ENCODE measurements around the gene EBP. TPM values are rescaled to one million over a fixed set of nuclear protein-coding genes. Genes with fewer than 3 reads are reported as not detected.
A peak's percentile ranks its signal among the peaks of the same experiment; 100 is the strongest.

The EBP gene
- total RNA-seq, 2 experiments from 2014 or later: 38.1 to 41.1 TPM

DNA sequence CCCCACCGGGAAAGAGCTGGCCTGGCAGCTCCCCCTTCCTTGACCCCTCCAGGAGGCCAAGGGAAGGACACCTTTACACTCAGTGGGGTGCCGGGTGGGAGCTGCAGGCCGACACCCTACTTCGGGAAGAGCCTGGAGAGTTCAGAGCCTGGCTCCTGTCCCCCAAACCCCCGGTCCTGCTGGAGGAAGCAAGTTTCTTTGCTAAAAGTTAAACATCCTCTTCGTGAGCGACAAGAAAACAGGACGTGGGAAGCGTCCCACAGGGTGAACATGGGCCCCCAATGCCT, 48.0 kb upstream of the EBP start:
- Histone ChIP-seq H3K27me3 (ENCODE audit: control insufficient read depth in 1 of 2, insufficient read depth in 2 of 2, low read length in 2 of 2) (no peaks in the 10 kb centered on the region), H3K27ac (ENCODE audit: low read depth in 1 of 2, low read length in 2 of 2) (no peak overlapping the region), H3K9me3 (ENCODE audit: control insufficient read depth in 1 of 2, insufficient read depth in 1 of 2, low read length in 2 of 2) (no peaks in the 10 kb centered on the region), H3K4me1 (ENCODE audit: insufficient read depth, low read length) (peaks cover 35% of the 10 kb centered on the region), H3K4me3 (ENCODE audit: low read length) (no peak overlapping the region), H3K36me3 (ENCODE audit: insufficient read depth, low read length) (peaks cover 5% of the 10 kb centered on the region)
- no peaks in the 10 kb centered on the region for H3K27me3 Mint-ChIP-seq
- TF ChIP-seq CTCF (IDR thresholded peaks at IDR 0.05): no peak
- intact Hi-C loops (cut with DNase I, micrococcal nuclease): loop anchor here in 1 of 2 experiments (10.0 kb wide), 2 partner anchors 101 to 819 kb away; partner anchors contain the start of genes ELK1, RBM3 and UXT
- POLR2A ChIA-PET: interaction anchor here (1.7 to 3.0 kb wide), 2 partner anchors 66 to 101 kb away, joined by 6 to 13 read pairs; partner anchors contain the start of genes RBM3 and TBC1D25
- H3K4me1 Mint-ChIP-seq (ENCODE audit: low read depth): peaks cover 37% of the 10 kb centered on the region
- ATAC-seq (ENCODE audit: poor library complexity): no peak
- no peaks in the 10 kb centered on the region for H3K9me3 Mint-ChIP-seq
- peaks cover 14% of the 10 kb centered on the region for H3K36me3 Mint-ChIP-seq (ENCODE audit: low read depth)
- no peak overlapping the region for H3K4me3 Mint-ChIP-seq
- CTCF ChIA-PET: no interaction called here
- H3K27ac Mint-ChIP-seq: no peak overlapping the region
- DNase-seq: no peak

GRCh38 chrX:48474127-48474526, 47.5 kb upstream of the EBP start:
- ATAC-seq (ENCODE audit: poor library complexity) (no peak), DNase-seq (peak in 1 of 14 experiments; percentile 13)
- Mint-ChIP-seq H3K4me3 (peak overlapping the region; percentile 15), H3K4me1 (ENCODE audit: low read depth) (peaks cover 35% of the 10 kb centered on the region), H3K27me3 (no peaks in the 10 kb centered on the region), H3K36me3 (ENCODE audit: low read depth) (peaks cover 16% of the 10 kb centered on the region), H3K27ac (no peak overlapping the region), H3K9me3 (no peaks in the 10 kb centered on the region)
- ChIA-PET CTCF (interaction anchor here (1.0 kb wide), 1 partner anchor 66 kb away, joined by 3 read pairs; the partner anchor contains the start of gene TBC1D25), POLR2A (interaction anchor here (1.7 to 3.0 kb wide), 2 partner anchors 65 to 100 kb away, joined by 6 to 13 read pairs; partner anchors contain the start of genes RBM3 and TBC1D25)
- Histone ChIP-seq H3K4me3 (ENCODE audit: low read length) (no peak overlapping the region), H3K36me3 (ENCODE audit: insufficient read depth, low read length) (peaks cover 9% of the 10 kb centered on the region), H3K4me1 (ENCODE audit: insufficient read depth, low read length) (peaks cover 31% of the 10 kb centered on the region), H3K27ac (ENCODE audit: low read depth in 1 of 2, low read length in 2 of 2) (no peak overlapping the region), H3K27me3 (ENCODE audit: control insufficient read depth in 1 of 2, insufficient read depth in 2 of 2, low read length in 2 of 2) (no peaks in the 10 kb centered on the region), H3K9me3 (ENCODE audit: control insufficient read depth in 1 of 2, insufficient read depth in 1 of 2, low read length in 2 of 2) (no peaks in the 10 kb centered on the region)
- intact Hi-C loops (cut with DNase I, micrococcal nuclease): loop anchor here in 1 of 2 experiments (10.0 kb wide), 2 partner anchors 101 to 819 kb away; partner anchors contain the start of genes ELK1, RBM3 and UXT
- TF ChIP-seq CTCF (IDR thresholded peaks at IDR 0.05): no peak

DNA sequence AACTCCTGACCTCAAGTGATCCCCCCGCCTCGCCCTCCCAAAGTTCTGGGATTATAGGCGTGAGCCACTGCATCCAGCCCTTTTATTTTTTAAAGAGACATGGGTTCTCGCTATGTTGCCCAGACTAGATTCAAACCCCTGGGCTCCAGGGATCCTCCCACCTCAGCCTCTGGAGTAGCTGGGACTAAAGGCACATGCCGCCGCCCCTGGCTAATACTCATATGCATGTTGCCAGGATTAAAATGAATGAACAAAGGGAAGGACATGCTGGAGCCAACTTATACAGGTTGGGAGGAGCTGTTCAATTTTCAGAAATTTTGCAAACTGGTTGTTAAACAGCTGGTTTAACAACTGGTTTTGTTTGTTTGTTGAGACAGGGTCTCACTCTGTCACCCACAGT, 47.0 kb upstream of the EBP start:
- Histone ChIP-seq H3K4me1 (ENCODE audit: insufficient read depth, low read length) (peaks cover 27% of the 10 kb centered on the region), H3K9me3 (ENCODE audit: control insufficient read depth in 1 of 2, insufficient read depth in 1 of 2, low read length in 2 of 2) (no peaks in the 10 kb centered on the region), H3K4me3 (ENCODE audit: low read length) (no peak overlapping the region), H3K36me3 (ENCODE audit: insufficient read depth, low read length) (peaks cover 12% of the 10 kb centered on the region), H3K27me3 (ENCODE audit: control insufficient read depth in 1 of 2, insufficient read depth in 2 of 2, low read length in 2 of 2) (no peaks in the 10 kb centered on the region), H3K27ac (ENCODE audit: low read depth in 1 of 2, low read length in 2 of 2) (no peak overlapping the region)
- Mint-ChIP-seq H3K4me3 (no peak overlapping the region), H3K9me3 (no peaks in the 10 kb centered on the region), H3K27me3 (no peaks in the 10 kb centered on the region), H3K36me3 (ENCODE audit: low read depth) (peaks cover 19% of the 10 kb centered on the region), H3K27ac (no peak overlapping the region), H3K4me1 (ENCODE audit: low read depth) (peaks cover 30% of the 10 kb centered on the region)
- no peak for DNase-seq
- intact Hi-C loops (cut with DNase I, micrococcal nuclease): loop anchor here in 1 of 2 experiments (10.0 kb wide), 2 partner anchors 100 to 820 kb away; partner anchors contain the start of genes ELK1, RBM3 and UXT
- ChIA-PET POLR2A (interaction anchor here (1.7 to 3.0 kb wide), 2 partner anchors 65 to 100 kb away, joined by 6 to 13 read pairs; partner anchors contain the start of genes RBM3 and TBC1D25), CTCF (interaction anchor here (1.0 kb wide), 1 partner anchor 65 kb away, joined by 3 read pairs; the partner anchor contains the start of gene TBC1D25)
- no peak for ATAC-seq (ENCODE audit: poor library complexity)
- no peak for TF ChIP-seq CTCF (IDR thresholded peaks at IDR 0.05)

All from CD4-positive, alpha-beta T cell (primary cell).